GM12872 (cell line): Measurements from ENCODE around the gene ESR2.
A peak's percentile ranks its signal among the peaks of the same experiment; 100 is the strongest.

ENCODE experiments used
- TF ChIP-seq, protein P1 (sequence below): IDR thresholded peaks from 3 replicates; pipeline ENCODE4 v1.5.1; 2011; ENCODE audit warnings: low read depth, mild to moderate bottlenecking, low read length, moderate library complexity; ENCODE audit not compliant: insufficient read depth

The ESR2 gene

DNA sequence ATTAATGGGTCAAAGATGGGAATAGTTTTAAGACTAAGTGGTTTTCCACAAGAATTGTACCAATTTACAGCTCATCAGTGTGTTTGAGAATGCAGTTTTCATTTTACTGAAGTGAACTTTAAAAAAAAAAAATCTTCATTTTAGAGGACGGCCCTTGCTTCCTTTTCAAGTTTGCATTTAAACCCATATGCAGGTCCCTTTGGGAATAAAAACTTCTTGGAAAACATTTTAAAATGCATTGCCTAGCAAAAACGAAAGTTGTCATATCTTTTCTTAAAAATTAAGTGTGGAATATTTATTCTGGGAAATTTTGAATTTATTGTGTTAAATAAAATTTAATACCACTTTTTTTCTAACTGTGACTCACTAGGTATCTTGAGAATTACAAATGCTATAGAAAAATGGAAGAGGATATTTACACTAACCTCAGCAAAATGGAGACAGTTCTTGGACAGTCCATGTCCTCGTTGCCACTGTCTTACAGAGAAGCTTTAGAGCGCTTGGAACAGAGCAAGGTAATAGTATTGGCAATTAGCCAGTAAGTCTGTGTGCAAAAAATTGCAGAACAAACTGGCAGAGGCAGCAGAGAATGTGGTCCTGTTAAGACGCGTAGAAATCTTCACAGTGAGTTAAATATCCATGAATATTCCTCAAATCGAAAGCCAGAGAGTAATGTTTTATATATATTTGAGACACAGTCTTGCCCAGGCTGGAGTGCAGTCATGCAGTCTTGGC, 231.6 kb downstream of the ESR2 start:
- TF ChIP-seq, protein P1, sequence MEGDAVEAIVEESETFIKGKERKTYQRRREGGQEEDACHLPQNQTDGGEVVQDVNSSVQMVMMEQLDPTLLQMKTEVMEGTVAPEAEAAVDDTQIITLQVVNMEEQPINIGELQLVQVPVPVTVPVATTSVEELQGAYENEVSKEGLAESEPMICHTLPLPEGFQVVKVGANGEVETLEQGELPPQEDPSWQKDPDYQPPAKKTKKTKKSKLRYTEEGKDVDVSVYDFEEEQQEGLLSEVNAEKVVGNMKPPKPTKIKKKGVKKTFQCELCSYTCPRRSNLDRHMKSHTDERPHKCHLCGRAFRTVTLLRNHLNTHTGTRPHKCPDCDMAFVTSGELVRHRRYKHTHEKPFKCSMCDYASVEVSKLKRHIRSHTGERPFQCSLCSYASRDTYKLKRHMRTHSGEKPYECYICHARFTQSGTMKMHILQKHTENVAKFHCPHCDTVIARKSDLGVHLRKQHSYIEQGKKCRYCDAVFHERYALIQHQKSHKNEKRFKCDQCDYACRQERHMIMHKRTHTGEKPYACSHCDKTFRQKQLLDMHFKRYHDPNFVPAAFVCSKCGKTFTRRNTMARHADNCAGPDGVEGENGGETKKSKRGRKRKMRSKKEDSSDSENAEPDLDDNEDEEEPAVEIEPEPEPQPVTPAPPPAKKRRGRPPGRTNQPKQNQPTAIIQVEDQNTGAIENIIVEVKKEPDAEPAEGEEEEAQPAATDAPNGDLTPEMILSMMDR, result no peak

DNA sequence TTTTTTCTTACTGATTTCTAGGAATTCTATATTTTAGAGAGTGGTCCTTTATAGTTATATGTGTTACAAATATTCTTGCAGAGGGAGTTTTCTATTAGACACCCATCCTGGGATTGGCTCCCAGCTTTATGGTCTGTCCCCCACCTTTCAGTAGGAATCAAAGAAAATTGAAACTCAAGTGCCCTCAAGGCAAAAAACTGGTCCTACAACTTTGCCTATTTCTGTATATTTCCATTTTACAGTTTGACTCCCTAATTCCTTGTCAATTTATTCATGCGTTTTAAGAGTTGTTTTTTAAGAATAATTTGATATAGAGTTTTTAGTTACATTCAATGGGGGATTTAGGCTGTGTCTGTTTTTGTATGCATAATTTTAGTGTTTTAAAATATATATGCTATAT, 232.5 kb downstream of the ESR2 start:
- TF ChIP-seq, protein P1, result no peak

DNA sequence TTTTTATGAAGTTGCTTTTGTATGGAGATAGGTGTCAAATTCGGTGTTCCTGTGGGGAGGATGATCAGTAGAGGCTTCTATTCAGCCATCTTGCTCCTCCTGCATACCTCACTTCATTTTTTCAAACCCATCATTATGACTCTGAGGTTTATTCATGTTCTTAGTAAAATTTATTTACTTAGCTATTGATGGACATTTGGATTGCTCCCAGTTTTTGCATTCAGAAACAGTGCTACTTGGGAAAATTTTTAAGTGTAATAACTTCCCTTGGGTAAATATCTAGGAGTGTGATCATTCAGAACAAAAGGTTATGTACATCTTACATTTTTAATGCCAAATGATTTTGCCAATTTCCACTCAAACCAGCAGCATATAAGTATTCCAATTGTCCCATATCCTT, 233.1 kb downstream of the ESR2 start:
- TF ChIP-seq, protein P1, result no peak

DNA sequence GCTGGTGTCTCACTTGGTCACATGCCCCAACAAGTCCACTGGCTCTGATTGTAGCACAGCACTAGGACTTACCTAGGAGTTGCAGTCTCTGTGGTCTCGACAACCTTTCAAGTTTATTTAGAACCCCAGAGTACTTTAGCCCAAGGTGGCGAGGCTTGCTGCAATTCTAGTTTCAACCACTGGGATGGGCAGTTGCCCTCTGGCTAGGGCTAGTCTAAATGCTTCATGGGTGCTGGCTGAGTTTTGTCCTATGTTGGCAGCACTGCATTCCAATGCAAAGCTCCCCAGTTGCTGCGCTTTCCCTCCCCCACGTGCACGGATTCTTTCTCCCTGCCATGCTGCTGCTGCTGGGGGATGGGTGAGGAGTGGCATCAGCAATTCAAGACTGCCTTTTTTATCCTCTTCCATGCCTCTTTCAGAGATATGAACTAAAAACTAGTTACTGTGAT, 233.5 kb downstream of the ESR2 start:
- TF ChIP-seq, protein P1, result peak; percentile 76

DNA sequence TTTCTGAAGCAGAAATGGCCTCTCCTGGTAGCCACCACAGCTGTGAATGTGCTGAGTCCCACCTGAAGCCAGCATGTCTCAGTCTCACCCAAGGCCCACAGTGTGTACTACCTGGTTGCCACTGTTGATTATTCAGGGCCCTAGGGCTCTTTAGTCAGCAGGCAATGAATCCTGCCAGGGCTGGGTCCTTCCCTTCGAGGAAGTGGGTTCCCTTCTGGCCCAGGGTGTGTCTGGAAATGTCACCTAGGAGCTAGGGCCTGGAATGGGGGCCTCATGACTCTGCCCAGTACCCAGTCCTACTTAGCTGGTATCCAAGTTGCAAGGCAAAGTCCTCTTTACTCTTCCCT, 234.0 kb downstream of the ESR2 start:
- TF ChIP-seq, protein P1, result no peak

DNA sequence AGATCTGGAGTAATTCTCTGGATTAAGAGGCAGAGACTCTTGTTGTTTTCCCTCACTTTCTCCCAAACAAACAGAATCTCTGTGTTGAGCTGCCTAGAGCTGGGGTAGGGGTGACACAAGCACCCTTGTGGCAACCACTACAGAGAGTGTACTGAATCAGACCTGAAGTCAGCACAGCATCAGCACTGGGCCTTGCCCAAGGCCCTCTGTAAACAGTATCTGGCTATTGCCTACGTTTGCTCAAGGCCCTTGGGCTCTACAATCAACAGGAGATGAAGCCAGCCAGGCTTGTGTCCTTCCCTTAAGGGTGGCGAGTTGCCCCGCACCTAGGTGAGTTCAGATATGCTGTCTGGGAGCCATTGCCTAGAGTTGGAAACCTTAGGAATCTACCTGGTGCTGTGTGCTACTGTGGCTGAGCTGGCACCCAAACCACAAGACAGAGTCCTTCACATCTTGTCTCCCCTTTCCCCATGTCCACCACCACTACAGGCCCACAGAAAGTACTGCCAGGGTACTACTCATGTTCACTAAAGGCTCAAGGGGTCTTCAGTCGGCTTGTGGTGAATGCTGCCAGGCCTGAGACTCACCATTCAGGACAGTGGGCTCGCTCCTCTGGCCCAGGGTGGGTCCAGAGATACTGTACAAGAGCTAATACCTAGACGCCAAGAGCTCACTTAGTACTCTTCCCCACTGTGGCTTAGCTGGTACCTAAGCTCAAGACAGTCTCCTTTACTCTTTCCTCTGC, 234.5 kb downstream of the ESR2 start:
- TF ChIP-seq, protein P1, result no peak

DNA sequence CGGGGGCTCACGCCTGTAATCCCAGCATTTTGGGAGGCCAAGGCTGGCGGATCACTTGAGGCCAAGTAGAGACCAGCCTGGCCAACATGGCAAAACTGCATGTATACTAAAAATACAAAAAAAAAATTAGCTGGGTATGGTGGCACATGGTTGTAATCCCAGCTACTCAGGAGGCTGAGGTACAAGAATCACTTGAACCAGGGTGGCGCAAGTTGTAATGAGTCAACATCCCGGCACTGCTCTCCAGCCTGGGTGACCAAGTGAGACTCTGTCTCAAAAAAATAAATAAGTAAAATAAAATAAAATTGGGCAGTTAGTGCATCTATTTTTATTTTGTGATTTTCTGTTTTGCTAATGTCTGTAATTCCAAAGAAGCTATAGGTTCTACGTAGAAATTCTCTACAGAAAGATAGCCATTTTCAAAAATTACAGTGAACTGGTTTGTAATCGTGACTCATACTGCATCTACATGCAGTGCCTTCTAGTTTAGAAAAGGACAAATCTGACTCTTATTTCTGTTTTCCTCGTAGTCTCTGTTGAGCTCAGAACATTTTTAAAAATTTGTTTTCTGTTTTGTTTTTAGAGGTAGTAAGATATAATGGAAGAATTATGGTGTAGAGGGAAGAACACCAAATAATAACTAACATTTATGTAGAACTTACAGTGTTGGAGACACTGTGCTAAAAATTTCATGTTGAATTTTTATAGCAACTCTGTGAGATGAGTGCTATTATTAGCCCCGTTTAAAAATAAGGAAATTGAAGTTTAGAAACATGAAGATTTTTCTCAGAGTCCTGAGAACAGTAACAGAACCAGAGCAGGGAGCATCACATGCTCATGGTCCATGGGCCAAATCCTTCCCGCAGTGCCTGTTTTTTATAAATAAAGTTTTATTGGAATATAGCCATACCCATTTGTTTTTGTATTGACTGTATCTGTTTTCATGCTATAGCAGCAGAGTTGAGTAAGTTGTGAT, 240.2 kb downstream of the ESR2 start:
- TF ChIP-seq, protein P1, result no peak
